ENCODE data around the gene NGB.
"Not testable (repeated sequence)": the region's sequence is repeated elsewhere in the genome, so short reads cannot be mapped to it uniquely, and the experiment has no call there.

NGB gene

GRCh38 chr14:77290705-77291104, 19.7 kb upstream of the NGB start:
- FAIRE-seq = no peak

GRCh38 chr14:77286576-77286975, 15.6 kb upstream of the NGB start:
- no peak for FAIRE-seq

GRCh38 chr14:77284466-77284865, 13.5 kb upstream of the NGB start:
- no peak for FAIRE-seq

- no peak for FAIRE-seq
These were observed 13.1 kb upstream of the NGB start for GRCh38 chr14:77284066-77284465.

GRCh38 chr14:77281852-77282410, 10.9 kb upstream of the NGB start:
- FAIRE-seq = no peak

- FAIRE-seq = not testable (repeated sequence)
These were observed 9.9 kb upstream of the NGB start for GRCh38 chr14:77280921-77281320.

- no peak for FAIRE-seq
These were observed 8.7 kb upstream of the NGB start for GRCh38 chr14:77279719-77280118.

GRCh38 chr14:77278461-77279230, 7.6 kb upstream of the NGB start:
- FAIRE-seq = no peak

- FAIRE-seq = no peak
These were observed 6.0 kb upstream of the NGB start for GRCh38 chr14:77276959-77277358.

GRCh38 chr14:77276295-77276935, 5.4 kb upstream of the NGB start:
- FAIRE-seq = no peak

GRCh38 chr14:77275601-77276017, 4.6 kb upstream of the NGB start:
- no peak for FAIRE-seq

GRCh38 chr14:77275041-77275580, 4.1 kb upstream of the NGB start:
- no peak for FAIRE-seq

- no peak for FAIRE-seq
These were observed 2.8 kb upstream of the NGB start for GRCh38 chr14:77273796-77274195.

- no peak for FAIRE-seq
These were observed 1.3 kb upstream of the NGB start for GRCh38 chr14:77272261-77272660.

GRCh38 chr14:77270361-77271112, 469 bp downstream of the NGB start:
- no peak for FAIRE-seq

- no peak for FAIRE-seq
These were observed 1.9 kb downstream of the NGB start for GRCh38 chr14:77268989-77269600.

GRCh38 chr14:77267937-77268699, 2.9 kb downstream of the NGB start:
- FAIRE-seq = no peak

- no peak for FAIRE-seq
These were observed 4.7 kb downstream of the NGB start for GRCh38 chr14:77266336-77266735.

- FAIRE-seq = no peak
These were observed 5.3 kb downstream of the NGB start for GRCh38 chr14:77265561-77266335.

GRCh38 chr14:77265187-77265515, 5.9 kb downstream of the NGB start:
- FAIRE-seq = no peak

Measured in colon (tissue), 2 donors.